Measurements from ENCODE around the gene PLK2.

Gene PLK2

DNA sequence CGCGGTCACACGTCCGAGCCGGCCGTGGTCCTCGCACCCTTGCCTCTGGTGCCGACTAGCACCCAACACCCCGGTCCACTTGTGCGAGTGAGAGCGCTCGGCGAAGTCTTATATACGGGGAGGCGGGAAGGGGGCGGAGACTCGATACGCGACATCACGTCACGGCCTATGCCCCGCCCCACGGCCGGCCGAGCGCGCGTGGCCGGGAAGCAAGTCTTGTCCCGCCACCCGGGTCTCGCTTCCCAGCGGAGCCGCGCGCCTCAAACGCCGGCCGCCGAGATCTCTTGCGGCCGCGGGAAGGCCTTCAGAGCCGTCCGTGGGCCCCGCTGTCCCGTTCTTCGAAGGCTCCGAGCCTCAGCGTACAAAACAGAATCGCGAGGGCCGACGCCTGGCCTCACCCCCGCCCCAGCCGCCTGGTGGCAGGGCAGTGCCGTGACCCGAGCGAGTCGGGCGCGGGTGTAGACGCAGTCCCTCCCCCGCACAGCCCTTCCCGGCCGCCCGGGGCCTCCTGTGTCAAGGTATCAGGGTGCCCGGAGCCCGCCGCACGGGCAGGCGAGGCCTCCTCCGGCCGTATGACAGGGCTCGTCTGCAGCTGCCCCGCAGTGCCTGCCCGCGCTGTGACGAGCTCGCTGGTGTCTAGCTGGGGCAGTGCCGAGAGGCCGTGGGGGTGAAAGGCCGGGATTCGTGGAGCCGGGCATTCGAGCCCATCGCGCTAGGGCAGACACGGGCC, at the start of gene PLK2:
TSS of gene PLK2 (minus strand) at position 85 of the 730 bp plus-strand sequence. CDS start 127 bp downstream, outside the sequence.
- DNase-seq = peak; percentile 68

DNA sequence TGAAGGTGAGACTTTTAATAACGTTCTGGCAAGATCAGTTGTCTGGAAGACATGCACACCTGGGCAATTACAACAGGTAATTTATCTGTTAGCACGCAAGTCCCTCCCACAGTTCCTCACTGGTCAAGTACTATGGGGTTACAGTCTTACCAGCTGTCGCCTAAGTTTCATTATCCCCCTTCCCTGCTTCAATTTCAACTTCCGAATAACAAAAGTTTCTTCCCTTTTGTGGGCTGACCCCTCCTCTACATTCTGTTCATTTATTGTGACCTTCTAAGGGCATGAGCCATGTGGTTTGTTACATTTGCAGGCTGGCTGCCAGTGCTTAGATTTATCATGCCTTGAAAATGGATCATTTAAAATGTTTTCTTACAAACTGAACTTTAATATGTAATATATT, 47.8 kb upstream of the PLK2 start:
- no peak for DNase-seq

DNA sequence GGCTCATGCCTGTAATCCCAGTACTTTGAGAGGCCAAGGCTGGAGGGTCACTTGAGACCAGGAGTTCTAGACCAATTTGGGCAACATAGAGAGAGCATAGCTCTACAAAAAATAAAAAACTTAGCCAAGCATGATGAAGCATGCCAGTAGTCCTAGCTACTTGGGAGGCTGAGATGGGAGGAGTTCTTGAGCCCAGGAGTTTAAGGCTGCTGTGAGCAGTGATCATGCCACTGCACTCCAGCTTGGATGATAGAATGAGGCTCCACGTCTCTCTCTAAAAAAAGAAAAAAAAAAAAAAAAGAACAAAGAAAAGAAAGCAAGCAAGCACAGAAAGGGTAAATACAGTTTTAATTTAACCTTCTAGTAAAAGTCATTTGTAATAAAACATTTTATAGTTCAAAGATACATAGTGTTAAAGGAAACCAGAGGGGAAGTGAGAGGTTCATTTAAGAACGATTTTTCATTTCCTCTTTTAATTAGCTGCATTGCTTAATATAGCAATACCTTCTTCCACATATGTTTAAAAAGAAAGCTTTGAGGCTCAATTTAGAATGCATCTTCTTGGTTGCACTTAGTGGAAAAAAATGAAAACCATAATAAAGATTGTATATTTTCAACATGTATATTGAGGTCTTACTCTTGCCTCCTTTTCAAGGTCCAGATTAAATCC, 46.2 kb upstream of the PLK2 start:
- DNase-seq = no peak

DNA sequence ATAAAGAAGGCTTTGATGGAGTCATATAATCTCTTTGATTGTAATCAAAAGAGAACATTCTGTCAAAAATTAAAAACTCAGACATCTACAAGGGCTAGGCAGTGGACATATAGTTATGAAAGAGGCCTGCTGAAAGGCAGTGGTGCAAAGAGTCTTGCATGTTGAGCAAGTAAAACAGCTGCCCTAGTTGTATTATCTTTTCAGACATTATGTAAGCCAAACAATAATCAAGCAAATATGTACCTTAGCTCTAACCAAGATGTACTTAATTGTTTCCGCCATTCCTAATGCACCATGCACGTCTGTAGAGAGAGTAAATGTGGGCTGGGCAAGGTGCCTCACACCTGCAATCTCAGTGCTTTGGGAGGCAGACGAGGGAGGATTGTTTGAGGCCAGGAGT, 45.6 kb upstream of the PLK2 start:
- DNase-seq = no peak

DNA sequence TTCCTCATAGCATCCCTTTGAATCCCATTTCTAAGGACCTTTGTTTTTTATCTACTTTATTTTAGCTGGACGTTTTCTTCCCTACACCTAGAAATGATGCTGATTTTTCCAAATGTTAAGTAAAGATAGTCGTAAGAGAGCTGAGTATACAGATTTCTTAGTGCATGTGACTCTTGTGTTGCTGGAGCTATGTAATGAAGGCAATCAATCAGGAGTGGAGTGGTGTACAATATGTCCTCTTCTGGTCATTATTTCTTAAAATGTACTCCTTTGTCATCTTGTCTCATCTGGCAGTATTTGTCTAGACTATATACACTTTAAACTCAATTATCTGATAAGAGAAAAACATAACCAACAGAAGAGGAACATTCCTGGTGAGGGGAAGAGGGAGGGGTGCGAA, 44.9 kb upstream of the PLK2 start:
- DNase-seq = no peak

DNA sequence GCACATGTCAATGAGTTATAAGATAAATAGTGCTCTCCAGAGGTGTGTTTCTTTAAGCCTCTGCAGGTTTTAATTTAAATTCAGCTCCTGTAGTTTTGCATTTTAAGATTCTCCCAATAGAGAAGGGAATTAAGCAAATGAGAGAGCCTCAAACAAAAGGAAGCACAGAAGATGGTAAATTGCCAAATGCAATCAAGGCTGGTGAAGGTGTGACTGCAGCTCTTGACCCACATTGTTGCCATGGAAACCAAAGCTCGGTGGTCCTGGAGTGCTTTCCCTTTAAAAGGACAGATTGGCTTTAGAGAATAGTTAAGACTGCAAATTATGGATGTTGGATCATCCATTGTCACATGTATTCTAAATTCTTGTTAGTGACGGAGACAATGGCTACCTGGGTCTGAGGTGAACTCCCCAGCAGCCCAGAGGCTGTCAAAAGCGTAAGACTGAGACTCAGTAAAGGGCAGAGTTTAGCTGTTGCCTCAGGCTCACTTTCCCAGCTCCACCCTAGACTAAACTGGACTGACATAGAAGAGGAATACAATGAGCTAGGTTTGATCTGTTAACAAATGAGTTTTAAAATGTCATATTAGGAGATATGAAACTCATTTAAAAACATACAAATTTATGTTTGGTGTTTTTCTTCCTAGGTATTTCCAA, 43.6 kb upstream of the PLK2 start:
- DNase-seq = no peak

DNA sequence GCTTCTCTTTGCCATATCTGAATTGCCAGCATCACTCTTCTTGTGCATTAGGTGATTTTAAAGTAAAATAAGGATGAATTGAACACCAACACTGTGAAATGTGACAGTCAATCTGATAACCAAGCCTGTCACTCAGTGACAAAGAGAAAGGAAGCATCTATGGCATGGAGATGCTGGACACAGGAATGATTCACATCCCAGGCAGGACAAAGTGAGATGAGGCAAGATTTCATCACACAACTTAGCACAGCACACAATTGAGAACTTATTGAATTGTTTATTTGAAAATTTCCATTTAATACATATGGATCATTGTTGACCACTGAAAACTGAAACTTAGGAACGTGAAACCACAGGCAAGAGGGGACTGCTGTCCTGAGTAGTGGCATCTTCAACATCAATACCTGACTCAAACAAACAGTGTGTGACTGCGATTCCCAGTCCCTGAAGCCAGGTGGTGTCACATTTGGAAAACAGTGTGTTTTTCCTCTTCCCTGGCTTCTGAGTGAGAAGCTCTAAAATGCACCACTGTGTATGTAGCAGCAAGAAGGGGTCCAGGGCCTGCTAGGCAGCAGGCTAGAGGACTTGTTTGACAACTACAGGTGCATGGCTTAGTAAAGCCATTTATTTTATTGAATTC, 42.0 kb upstream of the PLK2 start:
- no peak for DNase-seq

DNA sequence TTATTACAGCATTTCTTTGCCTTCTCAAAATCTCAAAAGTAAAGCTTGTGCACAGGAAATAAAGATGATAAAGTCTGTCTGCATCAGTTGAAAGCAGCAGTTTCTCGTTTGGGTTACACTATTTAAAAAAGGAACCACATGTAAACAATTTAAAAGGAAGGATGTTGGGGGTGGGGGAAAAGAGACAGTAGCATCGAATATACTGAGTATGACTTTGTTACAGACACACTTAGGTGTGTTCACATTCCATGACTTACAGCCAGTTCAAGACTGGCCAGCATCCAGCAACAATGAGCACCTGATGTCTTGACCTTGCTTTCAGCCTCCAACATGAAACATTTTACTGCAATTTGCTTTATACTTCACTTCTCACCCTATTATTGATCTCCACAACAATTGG, 40.1 kb upstream of the PLK2 start:
- no peak for DNase-seq

DNA sequence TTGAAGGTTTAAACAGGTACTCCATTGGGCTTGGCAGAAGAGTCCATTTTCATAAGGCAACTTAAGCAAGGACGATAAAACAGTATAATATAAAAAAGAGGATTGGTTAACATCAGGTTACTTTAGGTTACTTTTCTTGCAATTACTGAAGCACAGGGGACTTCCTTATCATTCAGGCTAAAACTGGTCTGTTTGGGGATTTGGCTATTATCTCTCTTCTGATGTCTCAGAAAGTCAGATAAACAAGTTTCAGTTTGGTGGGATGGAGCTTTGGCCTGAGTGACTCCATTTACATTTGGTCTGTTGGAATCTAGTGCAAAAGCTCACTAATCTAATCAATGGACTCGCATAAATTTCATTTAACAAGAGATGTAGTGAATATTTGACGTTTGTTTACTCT, 39.3 kb upstream of the PLK2 start:
- DNase-seq = no peak

DNA sequence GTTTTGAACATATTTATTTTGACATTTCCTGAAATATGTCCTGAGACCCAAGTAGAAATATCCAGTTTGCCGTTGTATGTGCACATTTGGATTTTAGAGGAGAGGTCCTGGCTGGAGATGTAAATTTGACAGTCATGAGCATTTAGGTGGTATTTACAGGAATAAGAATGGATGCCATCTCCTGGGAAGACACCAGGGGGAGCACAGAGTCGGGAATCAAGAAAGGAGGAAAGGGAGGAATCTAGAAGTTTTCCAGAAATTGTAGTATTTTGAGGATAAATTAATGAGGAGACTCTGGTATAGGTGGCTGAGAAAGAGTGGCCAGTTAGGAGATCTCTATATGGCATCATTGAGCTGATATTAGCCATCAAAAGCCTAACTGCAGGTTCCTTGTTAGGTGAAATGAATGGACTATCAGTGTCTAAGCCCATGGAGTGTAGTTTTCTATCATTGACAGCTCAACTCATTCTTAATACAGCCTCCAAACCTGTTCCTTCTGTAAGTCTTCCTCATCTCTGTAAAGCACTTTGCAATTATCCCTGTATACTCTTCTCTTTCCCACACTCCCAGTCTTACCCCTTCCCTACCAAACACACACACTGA, 38.6 kb upstream of the PLK2 start:
- DNase-seq = no peak

DNA sequence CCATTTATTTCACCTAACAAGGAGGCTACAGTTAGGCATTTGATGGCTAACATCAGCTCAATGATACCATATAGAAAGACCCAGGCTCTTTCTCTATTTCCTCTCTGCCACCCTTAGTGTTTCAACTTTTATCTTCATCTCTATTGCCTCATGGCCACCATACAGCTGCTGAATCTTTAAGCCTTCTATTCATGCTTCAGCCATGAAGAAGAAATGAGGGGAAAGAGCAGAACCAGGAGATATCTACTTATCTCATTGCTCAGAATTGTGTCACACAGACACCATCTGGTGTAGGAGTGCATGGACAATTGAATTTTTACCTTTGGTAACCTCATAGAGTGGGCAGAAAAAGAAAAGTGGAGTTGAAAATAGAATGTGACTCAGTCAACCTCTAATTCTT, 38.0 kb upstream of the PLK2 start:
- no peak for DNase-seq

DNA sequence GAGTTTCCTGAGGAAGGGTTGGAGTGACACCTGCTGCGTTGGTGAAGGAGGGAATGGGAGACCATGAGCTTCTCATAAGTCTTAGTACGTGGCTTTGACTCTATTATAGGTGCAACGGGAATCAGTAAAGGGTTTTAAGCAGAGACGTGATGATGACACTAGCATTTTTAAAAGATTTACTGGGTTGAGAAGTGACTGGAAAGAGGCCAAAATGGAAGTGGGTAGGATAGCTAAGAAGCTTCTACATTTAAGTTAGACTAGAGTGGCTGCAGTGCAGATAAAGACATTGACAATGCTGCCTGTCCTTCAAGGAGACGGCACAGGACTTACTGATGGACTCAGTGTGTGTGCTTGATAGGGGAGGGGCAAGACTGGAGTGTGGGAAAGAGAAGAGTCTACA, 37.5 kb upstream of the PLK2 start:
- DNase-seq = no peak

DNA sequence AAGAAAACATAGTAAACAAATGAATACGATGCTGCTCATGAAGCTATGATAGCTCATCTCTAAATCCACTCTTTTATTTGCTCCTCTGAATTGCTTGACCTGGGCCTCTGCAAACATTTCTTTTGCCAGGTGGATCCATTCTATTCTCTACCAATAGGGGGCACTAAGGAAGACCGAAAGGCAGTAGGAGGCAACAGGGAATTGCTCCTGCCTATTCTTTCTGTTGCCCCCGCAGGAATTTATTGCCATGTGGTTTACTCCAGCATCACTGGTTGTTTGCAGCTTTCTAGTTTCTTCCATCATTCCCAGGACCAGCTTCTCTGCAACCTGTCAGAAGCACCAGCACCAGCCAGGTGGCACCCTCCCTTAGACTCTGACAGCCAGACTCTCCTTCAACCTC, 36.6 kb upstream of the PLK2 start:
- no peak for DNase-seq

DNA sequence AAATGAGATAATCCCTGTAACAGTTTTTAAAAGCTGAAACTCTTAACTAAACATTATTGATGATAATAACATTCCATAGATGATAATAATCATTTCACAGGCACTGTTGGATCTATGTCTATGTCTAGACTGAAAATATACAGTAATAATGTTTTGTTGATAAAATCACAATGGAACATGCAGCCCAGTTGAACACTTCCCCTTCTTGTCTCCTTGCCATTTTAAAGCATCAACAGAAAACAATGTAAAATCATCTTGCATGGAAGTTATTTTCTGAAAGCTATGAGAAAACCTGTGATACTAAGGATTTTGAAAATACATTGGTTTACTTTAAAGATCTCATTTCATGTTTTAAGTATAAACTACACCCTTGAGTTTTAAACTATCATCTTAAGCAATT, 33.3 kb upstream of the PLK2 start:
- DNase-seq = no peak

DNA sequence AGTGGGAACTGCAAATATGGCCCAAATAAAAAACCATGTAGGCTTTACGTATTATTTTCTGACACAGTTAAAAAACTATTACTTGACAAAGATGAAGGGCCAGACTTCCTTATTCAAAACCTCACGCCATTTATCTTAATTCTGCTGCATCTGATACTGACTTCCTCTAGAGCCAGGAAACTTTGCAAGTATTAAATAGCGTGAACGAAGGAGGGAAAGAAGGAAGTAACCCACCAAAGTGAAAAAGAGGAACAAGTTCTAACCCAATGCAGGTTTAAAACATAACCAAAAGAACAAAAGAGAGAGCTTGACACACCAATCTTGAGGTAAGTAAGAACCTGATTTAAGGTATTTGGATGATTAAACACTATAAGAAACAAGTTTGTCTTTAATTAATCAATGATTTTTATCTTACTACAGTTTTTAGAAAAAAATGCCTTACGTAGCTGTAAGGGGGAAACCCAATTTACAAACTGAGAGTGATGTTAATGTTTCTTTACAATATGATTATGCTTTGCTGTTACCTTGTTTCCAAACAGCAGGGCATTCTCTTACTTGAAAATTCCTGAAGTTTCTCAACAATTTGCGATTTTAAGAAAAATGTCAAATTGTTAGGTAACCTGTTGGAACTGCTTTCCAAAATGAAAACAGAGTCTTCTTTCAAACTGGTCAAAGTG, 31.5 kb upstream of the PLK2 start, which contains the start of gene GAPT:
TSS of gene GAPT (plus strand) at position 220 of the 677 bp plus-strand sequence. CDS start 3,102 bp downstream, outside the sequence.
- no peak for DNase-seq

DNA sequence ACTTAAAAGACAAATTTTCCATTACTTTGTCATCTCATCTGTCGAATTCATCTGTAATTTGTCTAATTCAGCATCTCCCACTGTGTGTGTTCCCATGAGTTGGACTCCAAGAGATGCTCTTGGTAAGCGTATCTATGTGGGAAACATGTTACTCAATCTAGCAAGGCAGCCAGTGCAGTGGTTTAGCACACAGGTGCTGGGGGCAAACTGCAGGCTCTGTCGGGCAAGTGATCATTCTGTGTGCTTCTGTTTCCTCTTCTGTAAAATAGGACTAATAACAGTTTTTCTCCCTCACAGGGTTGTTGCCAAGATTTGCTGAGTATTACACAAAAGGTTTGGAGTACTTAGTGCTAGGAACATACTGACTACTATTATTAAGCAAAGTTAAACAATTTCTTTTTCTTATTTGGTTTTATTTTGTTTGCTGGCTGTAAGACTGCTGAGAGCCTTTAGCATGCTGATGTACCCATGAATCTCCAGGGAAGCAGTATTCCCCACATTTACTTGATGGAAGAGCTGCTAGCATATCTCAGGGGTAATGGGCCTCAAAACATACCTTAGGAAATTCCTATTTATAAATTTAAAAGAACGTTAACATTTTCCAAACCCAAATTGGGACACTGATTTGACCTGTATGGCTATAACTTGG, 30.6 kb upstream of the PLK2 start:
- DNase-seq = no peak

DNA sequence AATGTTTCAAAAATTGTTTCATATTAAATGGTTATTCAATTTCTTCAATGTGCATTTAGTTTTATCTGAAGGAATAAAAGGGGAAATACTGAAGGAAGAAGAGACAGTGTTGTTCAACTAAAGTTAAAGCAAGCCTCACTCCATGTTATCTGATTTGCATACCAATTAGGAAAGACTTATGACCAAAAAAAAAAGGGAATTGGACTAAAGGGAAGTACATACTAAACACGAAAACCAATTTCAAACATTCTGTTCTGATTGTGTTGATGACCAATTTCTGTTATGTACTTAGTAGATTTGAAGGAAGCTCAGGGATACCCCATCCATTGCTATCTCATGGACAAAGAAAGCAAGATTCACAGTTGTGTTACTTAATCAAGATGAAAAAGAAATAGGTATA, 26.4 kb upstream of the PLK2 start:
- DNase-seq = no peak

DNA sequence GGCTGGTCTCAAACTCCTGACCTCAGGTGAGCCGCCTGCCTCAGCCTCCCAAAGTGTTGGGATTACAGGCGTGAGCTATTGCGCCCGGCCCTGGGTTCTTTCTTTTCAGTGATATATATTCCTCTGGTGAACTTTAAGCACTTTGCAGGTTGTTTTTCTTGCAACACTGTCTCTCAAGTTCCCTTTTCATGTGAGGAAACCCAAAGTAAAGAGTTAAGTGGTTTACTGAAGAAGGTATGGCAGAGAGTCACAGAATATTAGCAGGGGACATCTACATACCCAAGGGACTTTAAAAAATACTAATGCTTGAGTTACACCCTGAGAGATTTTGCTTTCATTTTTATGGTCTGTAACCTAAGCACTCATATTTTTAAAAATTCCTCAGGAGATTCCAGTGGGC, 24.6 kb upstream of the PLK2 start:
- no peak for DNase-seq

DNA sequence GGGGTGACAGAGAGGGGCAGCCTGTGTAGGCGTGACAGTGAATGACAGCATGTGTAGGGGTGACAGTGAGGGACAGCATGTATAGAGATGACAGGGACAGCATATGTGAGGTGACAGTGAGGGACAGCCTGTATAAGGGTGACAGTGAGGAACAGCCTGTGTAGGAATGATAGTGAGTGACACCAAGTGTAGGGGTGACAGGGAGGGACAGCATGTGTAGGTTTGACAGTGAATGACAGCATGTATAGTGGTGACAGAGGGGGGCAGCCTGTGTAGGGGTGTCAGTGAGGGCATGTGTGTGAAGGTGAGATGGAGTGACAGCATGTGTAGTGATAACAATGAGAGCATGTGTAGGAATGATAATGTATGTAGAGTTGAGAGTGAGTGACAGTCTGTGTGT, 22.6 kb upstream of the PLK2 start:
- no peak for DNase-seq

DNA sequence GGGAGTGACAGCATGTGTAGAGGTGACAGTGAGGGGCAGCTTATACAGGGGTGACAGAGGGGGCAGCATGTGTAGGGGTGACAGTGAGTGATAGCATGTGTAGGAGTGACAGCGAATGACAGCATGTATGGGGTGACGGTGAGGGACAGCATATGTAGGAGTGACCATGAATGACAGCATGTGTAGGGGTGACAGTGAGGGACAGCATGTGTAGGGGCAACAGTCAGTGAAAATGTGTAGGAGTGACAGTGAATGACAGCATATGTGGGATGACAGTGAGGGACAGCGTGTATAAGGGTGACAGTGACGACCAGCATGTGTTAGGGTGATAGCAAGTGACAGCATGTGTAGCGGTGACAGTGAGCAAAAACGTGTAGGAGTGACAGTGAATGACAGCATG, 21.9 kb upstream of the PLK2 start:
- DNase-seq = no peak

DNA sequence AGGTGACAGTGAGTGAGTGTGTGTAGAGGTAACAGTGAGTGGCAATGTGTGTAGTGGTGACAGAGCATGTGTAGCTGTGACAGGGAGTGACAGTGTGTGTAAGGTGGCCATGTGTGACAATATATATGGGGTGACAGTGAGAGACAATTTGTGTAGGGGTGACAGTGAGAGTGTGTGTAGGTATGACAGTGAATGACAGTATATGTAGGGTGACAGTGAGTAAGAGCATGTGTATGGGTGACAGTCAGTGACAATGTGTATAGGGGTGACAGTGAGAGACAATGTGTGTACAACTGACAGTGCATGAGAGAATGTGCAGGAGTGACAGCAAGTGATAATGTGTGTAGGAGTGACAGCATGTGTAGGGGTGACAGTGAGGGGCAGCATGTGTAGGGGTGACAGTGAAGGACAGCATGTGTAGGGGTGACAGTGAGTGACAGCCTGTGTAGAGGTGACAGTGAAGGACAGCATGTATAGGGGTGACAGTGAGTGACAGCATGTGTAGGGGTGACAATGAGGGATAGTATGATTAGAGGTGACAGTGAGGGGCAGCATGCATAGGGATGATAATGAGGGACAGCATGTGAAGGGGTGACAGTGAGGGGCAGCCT, 21.3 kb upstream of the PLK2 start:
- DNase-seq = no peak

Data from NCI-H1048 (cell line).